ENCODE results near the gene COLEC11. TPM values are rescaled to one million over a fixed set of nuclear protein-coding genes. Genes with fewer than 3 reads are reported as not detected.

Gene COLEC11
- polyA plus RNA-seq, 2 of the 4 experiments (the other 2 are of a cell fraction), result 0.30 to 0.97 TPM

- no peak for TF ChIP-seq RNF2 (IDR thresholded peaks at IDR 0.05; ENCODE audit: borderline replicate concordance, low read depth)
- TF ChIP-seq JUN (IDR thresholded peaks at IDR 0.05), result no peak
- no peak for TF ChIP-seq ZSCAN20 (CRISPR knock-in tag; IDR thresholded peaks at IDR 0.05)
- TF ChIP-seq NPAS2 (CRISPR knock-in tag; IDR thresholded peaks at IDR 0.05; ENCODE audit: borderline replicate concordance), result no peak
- no peak for TF ChIP-seq CBX2 (IDR thresholded peaks at IDR 0.05; ENCODE audit: borderline replicate concordance, low read depth)
- TF ChIP-seq ZNF302 (CRISPR knock-in tag; IDR thresholded peaks at IDR 0.05), result no peak
- TF ChIP-seq CHD2 (IDR thresholded peaks at IDR 0.05; ENCODE audit: low read length, partially characterized antibody), result no peak
- TF ChIP-seq SMC3 (IDR thresholded peaks at IDR 0.05), result no peak
- no peak for TF ChIP-seq POLR2A (IDR thresholded peaks at IDR 0.05; ENCODE audit: low read length)
- TF ChIP-seq E2F6 (IDR thresholded peaks at IDR 0.05; ENCODE audit: borderline replicate concordance, low read depth), result no peak
- TF ChIP-seq NR3C1 (IDR thresholded peaks at IDR 0.05), result no peak
- TF ChIP-seq HEYL (CRISPR knock-in tag; IDR thresholded peaks at IDR 0.05), result no peak
- TF ChIP-seq HOXA7 (CRISPR knock-in tag; IDR thresholded peaks at IDR 0.05), result no peak
- no peak for TF ChIP-seq ZC3H11A (IDR thresholded peaks at IDR 0.05)
- TF ChIP-seq SREBF2 (IDR thresholded peaks at IDR 0.05), result no peak
- no peak for TF ChIP-seq CEBPB (IDR thresholded peaks at IDR 0.05)
- no peak for TF ChIP-seq FOXS1 (CRISPR knock-in tag; IDR thresholded peaks at IDR 0.05)
- no peak for TF ChIP-seq TFCP2L1 (CRISPR knock-in tag; IDR thresholded peaks at IDR 0.05)
- TF ChIP-seq RAD21 (conservative IDR thresholded peaks at IDR 0.05 in 1 of 2, IDR thresholded peaks at IDR 0.05 in 1 of 2), result no peak
- TF ChIP-seq MYC (IDR thresholded peaks at IDR 0.05; ENCODE audit: borderline replicate concordance, low read length), result no peak
- no peak for FAIRE-seq
- no peaks in the 10 kb centered on the region for H3K4me1 ChIP-seq
- H3K9me3 ChIP-seq, result no peaks in the 10 kb centered on the region
- no peak overlapping the region for H3K4me3 ChIP-seq
- CTCF ChIA-PET, result interaction anchor here (0.6 to 1.2 kb wide), 5 partner anchors 9 to 412 kb away, joined by 3 to 4 read pairs (median 3); no protein-coding TSS in a partner anchor
- 62% methylated on average over 15 of the region's 15 CpGs for WGBS (ENCODE audit: missing lambda C conversion rate)
- H3K4me2 ChIP-seq, result no peak overlapping the region
- H3K27ac ChIP-seq, result no peak overlapping the region
- DNase-seq (ENCODE audit: low read depth in 1 of 2, low spot score in 1 of 2), result no peak
- no peak for ATAC-seq
- POLR2A ChIA-PET, result no interaction called here
Observed at GRCh38 chr2:3644891-3645605, 50.1 kb downstream of the COLEC11 start.

- ChIA-PET POLR2A (no interaction called here), CTCF (interaction anchor here (0.6 to 0.7 kb wide), 3 partner anchors 155 to 1526 kb away, joined by 3 read pairs; no protein-coding TSS in a partner anchor)
- H3K4me1 ChIP-seq, result peaks cover 4% of the 10 kb centered on the region; the same call in 1 of the 3 replicates
- ATAC-seq (no peak), DNase-seq (ENCODE audit: low read depth in 1 of 2, low spot score in 1 of 2) (no peak), FAIRE-seq (no peak)
- H3K27ac ChIP-seq, result no peak overlapping the region
- TF ChIP-seq KDM5A (IDR thresholded peaks at IDR 0.05) (no peak), TP53 (CRISPR knock-in tag; IDR thresholded peaks at IDR 0.05) (no peak), FOSB (CRISPR knock-in tag; IDR thresholded peaks at IDR 0.05) (no peak), HOXB13 (CRISPR knock-in tag; IDR thresholded peaks at IDR 0.05; ENCODE audit: low read depth) (no peak), PBX3 (IDR thresholded peaks at IDR 0.05) (no peak), MAX (IDR thresholded peaks at IDR 0.05) (no peak), NFE2L2 (conservative IDR thresholded peaks at IDR 0.05; ENCODE audit: low read length) (no peak), BCL3 (IDR thresholded peaks at IDR 0.05) (no peak), CBX8 (IDR thresholded peaks at IDR 0.05) (no peak), RARB (CRISPR knock-in tag; IDR thresholded peaks at IDR 0.05) (no peak), SREBF2 (IDR thresholded peaks at IDR 0.05) (no peak), EP300 (IDR thresholded peaks at IDR 0.05) (no peak), ZSCAN20 (CRISPR knock-in tag; IDR thresholded peaks at IDR 0.05) (no peak), FOSL2 (IDR thresholded peaks at IDR 0.05) (no peak), FOSL2 (CRISPR knock-in tag; IDR thresholded peaks at IDR 0.05) (no peak), ESRRA (IDR thresholded peaks at IDR 0.05; ENCODE audit: borderline replicate concordance, low read length) (no peak), TFCP2L1 (CRISPR knock-in tag; IDR thresholded peaks at IDR 0.05) (no peak), RAD21 (conservative IDR thresholded peaks at IDR 0.05 in 1 of 2, IDR thresholded peaks at IDR 0.05 in 1 of 2) (no peak), HES2 (IDR thresholded peaks at IDR 0.05) (no peak)
- no peak overlapping the region for H3K4me3 ChIP-seq
- no peak overlapping the region for H3K4me2 ChIP-seq
- H3K9me3 ChIP-seq, result no peaks in the 10 kb centered on the region
- 68% methylated on average over 10 of the region's 10 CpGs for WGBS (ENCODE audit: missing lambda C conversion rate)
Observed at GRCh38 chr2:3645745-3646389, 51.0 kb downstream of the COLEC11 start.
